ENCODE results near the gene OR2C3.

Gene OR2C3

DNA sequence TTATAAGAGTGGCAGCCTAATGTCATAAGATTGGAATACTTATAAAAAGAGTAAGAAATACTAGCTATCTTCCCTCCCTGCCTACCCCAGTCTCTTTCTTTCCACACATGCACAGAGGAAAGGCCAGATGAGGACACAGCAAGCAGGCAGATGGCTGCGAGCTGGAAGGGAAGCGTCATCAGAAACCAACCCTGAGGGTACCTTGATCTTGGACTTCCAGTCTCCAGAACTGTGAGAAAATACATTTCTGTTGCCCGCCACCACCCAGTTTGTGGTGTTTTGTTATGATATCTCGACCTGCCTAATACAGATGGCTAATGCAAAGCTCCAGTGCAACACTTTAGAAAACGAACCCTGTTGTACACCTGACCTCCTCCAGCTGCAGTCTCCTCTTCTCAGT is 2.3 kb upstream of the OR2C3 start:
- Histone ChIP-seq H3F3A (ENCODE audit: insufficient read depth, low read length) (no peaks in the 10 kb centered on the region), H2AFZ (ENCODE audit: low read length) (no peak overlapping the region), H3K27ac (ENCODE audit: low read length) (no peak overlapping the region), H3K9me3 (replicated peaks; ENCODE audit: insufficient read depth, low read length) (no peaks in the 10 kb centered on the region), H3K4me2 (ENCODE audit: low read depth, low read length) (no peak overlapping the region), H3K9me2 (replicated peaks; ENCODE audit: insufficient read depth, low read length) (no peaks in the 10 kb centered on the region), H4K20me1 (ENCODE audit: insufficient read depth, low read length) (no peaks in the 10 kb centered on the region), H3K36me3 (replicated peaks; ENCODE audit: insufficient read depth, low read length) (no peaks in the 10 kb centered on the region), H3K27me3 (replicated peaks; ENCODE audit: insufficient read depth, low read length) (no peaks in the 10 kb centered on the region), H3K4me3 (ENCODE audit: low read length) (no peak overlapping the region), H3K4me1 (ENCODE audit: low read length) (no peaks in the 10 kb centered on the region), H3K9ac (ENCODE audit: low read length) (no peak overlapping the region), H3K79me2 (ENCODE audit: low read length) (no peaks in the 10 kb centered on the region)
- DNase-seq: no peak
- no peak for TF ChIP-seq EZH2phosphoT487 (IDR thresholded peaks at IDR 0.05; ENCODE audit: low read length)
- TF ChIP-seq, protein P1, sequence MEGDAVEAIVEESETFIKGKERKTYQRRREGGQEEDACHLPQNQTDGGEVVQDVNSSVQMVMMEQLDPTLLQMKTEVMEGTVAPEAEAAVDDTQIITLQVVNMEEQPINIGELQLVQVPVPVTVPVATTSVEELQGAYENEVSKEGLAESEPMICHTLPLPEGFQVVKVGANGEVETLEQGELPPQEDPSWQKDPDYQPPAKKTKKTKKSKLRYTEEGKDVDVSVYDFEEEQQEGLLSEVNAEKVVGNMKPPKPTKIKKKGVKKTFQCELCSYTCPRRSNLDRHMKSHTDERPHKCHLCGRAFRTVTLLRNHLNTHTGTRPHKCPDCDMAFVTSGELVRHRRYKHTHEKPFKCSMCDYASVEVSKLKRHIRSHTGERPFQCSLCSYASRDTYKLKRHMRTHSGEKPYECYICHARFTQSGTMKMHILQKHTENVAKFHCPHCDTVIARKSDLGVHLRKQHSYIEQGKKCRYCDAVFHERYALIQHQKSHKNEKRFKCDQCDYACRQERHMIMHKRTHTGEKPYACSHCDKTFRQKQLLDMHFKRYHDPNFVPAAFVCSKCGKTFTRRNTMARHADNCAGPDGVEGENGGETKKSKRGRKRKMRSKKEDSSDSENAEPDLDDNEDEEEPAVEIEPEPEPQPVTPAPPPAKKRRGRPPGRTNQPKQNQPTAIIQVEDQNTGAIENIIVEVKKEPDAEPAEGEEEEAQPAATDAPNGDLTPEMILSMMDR (IDR thresholded peaks at IDR 0.05; ENCODE audit: low read length): no peak
- no peak for TF ChIP-seq EZH2 (optimal IDR thresholded peaks at IDR 0.05; ENCODE audit: low read depth, low read length)

DNA sequence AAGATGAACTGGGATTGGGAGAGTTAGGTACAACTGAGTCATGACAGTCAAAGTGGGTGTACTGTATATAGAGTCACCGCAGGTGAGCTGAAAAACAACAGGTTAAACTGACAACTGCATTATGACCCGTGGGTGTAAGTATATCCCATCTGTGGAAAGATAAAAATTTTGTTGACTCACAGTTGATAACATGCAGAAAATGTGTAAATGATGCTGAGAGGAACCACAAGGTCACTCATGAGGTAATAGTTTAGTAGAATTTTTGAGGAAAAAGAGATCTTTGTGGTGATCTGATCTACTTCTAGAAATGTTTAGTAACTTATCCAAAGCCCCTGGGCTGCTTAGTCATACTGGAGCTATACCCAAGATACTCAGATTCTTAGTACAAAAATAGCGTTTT is 838 bp downstream of the OR2C3 start:
- no peaks in the 10 kb centered on the region for H3K9me3 ChIP-seq (replicated peaks; ENCODE audit: insufficient read depth, low read length)
- H3K9ac ChIP-seq (ENCODE audit: low read length): no peak overlapping the region
- H3K4me2 ChIP-seq (ENCODE audit: low read depth, low read length): no peak overlapping the region
- no peaks in the 10 kb centered on the region for H3K79me2 ChIP-seq (ENCODE audit: low read length)
- no peak overlapping the region for H3K4me3 ChIP-seq (ENCODE audit: low read length)
- no peaks in the 10 kb centered on the region for H3K4me1 ChIP-seq (ENCODE audit: low read length)
- no peaks in the 10 kb centered on the region for H3F3A ChIP-seq (ENCODE audit: insufficient read depth, low read length)
- H3K36me3 ChIP-seq (replicated peaks; ENCODE audit: insufficient read depth, low read length): no peaks in the 10 kb centered on the region
- TF ChIP-seq EZH2 (optimal IDR thresholded peaks at IDR 0.05; ENCODE audit: low read depth, low read length) (no peak), EZH2phosphoT487 (IDR thresholded peaks at IDR 0.05; ENCODE audit: low read length) (no peak)
- TF ChIP-seq, protein P1 (IDR thresholded peaks at IDR 0.05; ENCODE audit: low read length): no peak
- no peaks in the 10 kb centered on the region for H3K9me2 ChIP-seq (replicated peaks; ENCODE audit: insufficient read depth, low read length)
- H3K27me3 ChIP-seq (replicated peaks; ENCODE audit: insufficient read depth, low read length): no peaks in the 10 kb centered on the region
- H2AFZ ChIP-seq (ENCODE audit: low read length): no peak overlapping the region
- DNase-seq: no peak
- no peak overlapping the region for H3K27ac ChIP-seq (ENCODE audit: low read length)
- H4K20me1 ChIP-seq (ENCODE audit: insufficient read depth, low read length): no peaks in the 10 kb centered on the region

DNA sequence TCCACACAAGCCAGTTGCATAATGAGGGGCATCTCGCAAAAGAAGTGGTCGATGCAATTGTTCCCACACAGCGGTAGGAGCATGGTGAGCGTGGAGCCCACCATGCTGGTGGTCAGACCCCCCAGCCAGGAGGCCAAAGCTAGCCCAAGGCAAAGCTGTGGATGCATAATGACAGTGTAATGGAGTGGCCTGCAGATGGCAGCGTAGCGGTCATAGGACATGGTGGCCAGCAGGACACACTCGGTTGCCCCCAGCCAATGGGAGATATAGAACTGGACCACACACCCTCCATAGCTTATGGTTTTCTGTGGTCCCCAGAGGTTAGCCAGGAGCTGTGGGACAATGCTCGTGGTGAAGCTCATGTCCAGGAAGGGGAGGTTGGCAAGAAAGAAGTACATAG is 4.3 kb downstream of the OR2C3 start:
- Histone ChIP-seq H4K20me1 (ENCODE audit: insufficient read depth, low read length) (no peaks in the 10 kb centered on the region), H3K27ac (ENCODE audit: low read length) (no peak overlapping the region), H3K79me2 (ENCODE audit: low read length) (no peaks in the 10 kb centered on the region), H3K4me2 (ENCODE audit: low read depth, low read length) (no peak overlapping the region), H3K4me3 (ENCODE audit: low read length) (no peak overlapping the region), H3K9me2 (replicated peaks; ENCODE audit: insufficient read depth, low read length) (no peaks in the 10 kb centered on the region), H3K36me3 (replicated peaks; ENCODE audit: insufficient read depth, low read length) (no peaks in the 10 kb centered on the region), H3K4me1 (ENCODE audit: low read length) (no peaks in the 10 kb centered on the region), H2AFZ (ENCODE audit: low read length) (no peak overlapping the region), H3K27me3 (replicated peaks; ENCODE audit: insufficient read depth, low read length) (no peaks in the 10 kb centered on the region), H3K9me3 (replicated peaks; ENCODE audit: insufficient read depth, low read length) (no peaks in the 10 kb centered on the region), H3K9ac (ENCODE audit: low read length) (no peak overlapping the region), H3F3A (ENCODE audit: insufficient read depth, low read length) (no peaks in the 10 kb centered on the region)
- TF ChIP-seq EZH2 (optimal IDR thresholded peaks at IDR 0.05; ENCODE audit: low read depth, low read length) (no peak), EZH2phosphoT487 (IDR thresholded peaks at IDR 0.05; ENCODE audit: low read length) (no peak)
- TF ChIP-seq, protein P1 (IDR thresholded peaks at IDR 0.05; ENCODE audit: low read length): peak; percentile 17; the same call in 1 of the 2 replicates
- DNase-seq: no peak
